PC-3 (cell line): ENCODE measurements around the gene RALY. TPM values are rescaled to one million over a fixed set of nuclear protein-coding genes. Genes with fewer than 3 reads are reported as not detected.

Experiments used
- ATAC-seq: fragments of 200-7000 bp; cut with Tn5 transposase; 2 replicates; pipeline ENCODE4 v1.9.1; 2020; ENCODE audit warnings: mild to moderate bottlenecking, moderate library complexity
- BruUV-seq: library from RNA; stranded (reverse); fragments of 400-500 nt; replicated peaks from 2 replicates; lab custom pipeline; 2021; lab: Mats Ljungman, UMichigan
- CTCF ChIA-PET: fragments of 300-600 bp; sonication (Branson Sonifier 250); formaldehyde crosslinking; loops from one replicate; lab custom pipeline; 2022; ENCODE audit warnings: antibody characterized with exemption; lab: Charles Lee
- POLR2A ChIA-PET: fragments of 300-600 bp; sonication (Branson Sonifier 250); formaldehyde crosslinking; loops from one replicate; lab custom pipeline; 2022; ENCODE audit warnings: antibody characterized with exemption; ENCODE audit not compliant: unreplicated experiment; lab: Charles Lee
- DNase-seq: peaks from one replicate; pipeline ENCODE4 v3.0.0-alpha.2; 2015
- H2AFZ ChIP-seq: fragments of 300-600 bp; sonication (generic); 2 replicates; pipeline ENCODE4 v1.6.0; 2016; ENCODE audit warnings: antibody characterized with exemption, low read length
- H3F3A ChIP-seq: fragments of 300-600 bp; sonication (generic); one replicate; pipeline ENCODE4 v1.6.0; 2017; ENCODE audit warnings: antibody characterized with exemption, low read length, control low read depth, mild to moderate bottlenecking; ENCODE audit not compliant: unreplicated experiment
- H3K27ac ChIP-seq: fragments of 300-600 bp; sonication (generic); 2 replicates; pipeline ENCODE4 v1.5.1; 2016; ENCODE audit warnings: mild to moderate bottlenecking, low read length
- H3K27me3 ChIP-seq: fragments of 300-600 bp; sonication (generic); 2 replicates; pipeline ENCODE4 v1.6.1; 2016; ENCODE audit warnings: low read length, mixed read lengths
- H3K36me3 ChIP-seq: fragments of 300-600 bp; sonication (generic); 2 replicates; pipeline ENCODE4 v1.6.1; 2016; ENCODE audit warnings: low read depth, mixed run types, low read length, mixed read lengths
- H3K4me1 ChIP-seq: fragments of 300-600 bp; sonication (generic); 2 replicates; pipeline ENCODE4 v1.5.1; 2016; ENCODE audit warnings: low read length; ENCODE audit not compliant: insufficient read depth
- H3K4me2 ChIP-seq: fragments of 300-600 bp; sonication (generic); 2 replicates; pipeline ENCODE4 v1.6.0; 2016; ENCODE audit warnings: low read length
- H3K4me3 ChIP-seq: fragments of 300-600 bp; sonication (generic); 2 replicates; pipeline ENCODE4 v1.5.1; 2016; ENCODE audit warnings: mild to moderate bottlenecking, low read length, mixed read lengths
- H3K79me2 ChIP-seq: fragments of 300-600 bp; sonication (generic); 2 replicates; pipeline ENCODE4 v1.6.1; 2017; ENCODE audit warnings: low read length, mixed read lengths
- H3K9ac ChIP-seq: fragments of 300-600 bp; sonication (generic); 2 replicates; pipeline ENCODE4 v1.6.0; 2016; ENCODE audit warnings: mild to moderate bottlenecking, low read length
- H3K9me2 ChIP-seq: fragments of 300-600 bp; sonication (generic); replicated peaks from 2 replicates; pipeline ENCODE4 v1.6.1; 2016; ENCODE audit warnings: mixed run types, low read length, mixed read lengths
- H3K9me3 ChIP-seq: fragments of 300-600 bp; sonication (generic); 2 replicates; pipeline ENCODE4 v1.6.1; 2016; ENCODE audit warnings: low read length, mixed read lengths
- H4K20me1 ChIP-seq: fragments of 300-600 bp; sonication (generic); 2 replicates; pipeline ENCODE4 v1.6.1; 2016; ENCODE audit warnings: low read length, mixed read lengths
- CTCF ChIP-seq: fragments of 300-600 bp; sonication (generic); conservative IDR thresholded peaks from 2 replicates; pipeline ENCODE4 v1.5.1; 2017; ENCODE audit warnings: antibody characterized with exemption, low read depth, mild to moderate bottlenecking, low read length
- EZH2 ChIP-seq: fragments of 300-600 bp; sonication (generic); IDR thresholded peaks from one replicate; pipeline ENCODE4 v1.6.1; 2017; ENCODE audit warnings: antibody characterized with exemption, mild to moderate bottlenecking, low read length; ENCODE audit not compliant: unreplicated experiment
- EZH2phosphoT487 ChIP-seq: fragments of 300-600 bp; sonication (generic); IDR thresholded peaks from 2 replicates; pipeline ENCODE4 v1.6.1; 2018; ENCODE audit warnings: mild to moderate bottlenecking, antibody characterized with exemption, low read length, borderline replicate concordance
- intact Hi-C: fragments of 100-400 bp; cut with micrococcal nuclease; formaldehyde crosslinking; loops from 2 replicates; pipeline ENCODE4 v1.9.0; 2023
- total RNA-seq: library from RNA; depleted of rRNA; stranded (reverse); fragments of >200 nt; gene quantifications from 2 replicates; pipeline ENCODE4 v1.2.3, GENCODE V29; 2014

RALY gene
- total RNA-seq, 1 experiment from 2014 or later: 160 TPM

- BruUV-seq: TSS peak; percentile 96
- H2AFZ ChIP-seq: peak overlapping the region; percentile 94
- DNase-seq: no peak
- peaks cover 26% of the 10 kb centered on the region; the same call in 1 of the 2 replicates for H3K4me1 ChIP-seq
- peak; percentile 5 for ATAC-seq
- H3K4me3 ChIP-seq: peak overlapping the region; percentile 97
- H3F3A ChIP-seq: no peaks in the 10 kb centered on the region
- H4K20me1 ChIP-seq: peaks cover 39% of the 10 kb centered on the region
- peak overlapping the region; percentile 96 for H3K4me2 ChIP-seq
- H3K9me3 ChIP-seq: no peaks in the 10 kb centered on the region
- peak overlapping the region; percentile 98 for H3K9ac ChIP-seq
- ChIA-PET CTCF (interaction anchor here (0.5 to 1.0 kb wide), 4 partner anchors 558 to 1262 kb away, joined by 3 to 8 read pairs (median 4); partner anchors contain the start of gene CBFA2T2), POLR2A (interaction anchor here (0.5 to 1.2 kb wide), 7 partner anchors 119 to 1637 kb away, joined by 3 to 6 read pairs (median 4); partner anchors contain the start of genes CDK5RAP1, ITCH, RALY and RBM39)
- peaks cover 44% of the 10 kb centered on the region for H3K79me2 ChIP-seq
- TF ChIP-seq EZH2phosphoT487 (no peak), EZH2 (no peak), CTCF (no peak)
- intact Hi-C loops: loop anchor here (1.0 to 5.0 kb wide), 2 partner anchors 118 to 380 kb away; partner anchors contain the start of gene ZNF341
- H3K27me3 ChIP-seq: no peaks in the 10 kb centered on the region
- peaks cover 15% of the 10 kb centered on the region; the same call in 1 of the 2 replicates for H3K36me3 ChIP-seq
- no peak overlapping the region for H3K27ac ChIP-seq
- H3K9me2 ChIP-seq: no peaks in the 10 kb centered on the region
Observed at GRCh38 chr20:34112600-34113101, 118.9 kb downstream of the RALY start.

DNA sequence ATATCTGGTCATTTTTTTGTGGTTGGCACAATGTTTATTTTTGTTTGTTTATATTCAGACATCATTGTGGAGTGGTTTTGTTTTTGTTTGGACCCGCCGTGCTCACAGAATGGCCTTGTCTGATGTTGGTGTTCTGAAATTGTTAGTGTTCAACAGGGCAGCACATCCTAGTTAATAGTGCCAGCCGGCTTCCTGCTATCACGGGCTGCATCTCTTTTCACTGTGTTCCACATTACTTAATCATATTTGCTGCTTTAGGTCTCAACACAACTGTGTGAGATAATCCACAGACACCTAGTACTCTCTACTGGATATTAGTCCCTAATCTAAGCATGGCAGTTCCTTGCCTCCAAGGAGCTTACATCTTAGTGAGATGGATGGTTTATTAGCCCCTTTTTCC is 121.1 kb downstream of the RALY start:
- H3K4me3 ChIP-seq: no peak overlapping the region
- H3K27ac ChIP-seq: no peak overlapping the region
- no TSS peak for BruUV-seq
- peaks cover 18% of the 10 kb centered on the region for H4K20me1 ChIP-seq
- no peaks in the 10 kb centered on the region for H3K36me3 ChIP-seq
- 0 out of 2 replicates have a peak, but pooled peaks cover 5% of the 10 kb centered on the region for H3K4me1 ChIP-seq
- DNase-seq (no peak), ATAC-seq (no peak)
- no peak for TF ChIP-seq EZH2phosphoT487
- no peak for TF ChIP-seq CTCF
- TF ChIP-seq EZH2: no peak
- H3K4me2 ChIP-seq: no peak overlapping the region
- POLR2A ChIA-PET: no interaction called here
- CTCF ChIA-PET: no interaction called here
- H2AFZ ChIP-seq: no peak overlapping the region
- H3K79me2 ChIP-seq: peaks cover 22% of the 10 kb centered on the region
- H3K9me3 ChIP-seq: no peaks in the 10 kb centered on the region
- no peaks in the 10 kb centered on the region for H3K9me2 ChIP-seq
- intact Hi-C loops: loop anchor here (5.0 kb wide), 1 partner anchor 383 kb away; the partner anchor contains the start of gene ZNF341
- H3F3A ChIP-seq: no peaks in the 10 kb centered on the region
- H3K27me3 ChIP-seq: no peaks in the 10 kb centered on the region
- no peak overlapping the region for H3K9ac ChIP-seq

DNA sequence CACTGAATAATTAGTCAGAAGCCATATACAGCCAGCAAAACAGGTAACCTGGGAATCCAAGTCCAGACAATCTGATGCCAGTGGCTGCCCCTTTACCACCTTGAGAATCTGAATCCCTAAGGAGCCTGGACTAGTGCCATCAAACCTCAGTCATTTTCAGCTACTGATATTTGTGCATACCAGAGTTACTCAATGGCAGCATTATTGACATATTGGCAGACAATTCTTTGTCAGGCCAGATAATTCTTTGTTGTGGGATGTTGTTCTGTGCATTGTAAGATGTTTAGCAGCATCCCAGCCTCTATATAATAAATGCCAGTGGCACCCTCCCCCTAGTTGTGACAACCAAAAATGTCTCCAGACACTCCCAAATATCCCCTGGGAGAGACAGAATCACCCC is 121.5 kb downstream of the RALY start:
- DNase-seq (no peak), ATAC-seq (no peak)
- intact Hi-C loops: no loop called here
- Histone ChIP-seq H3K27me3 (no peaks in the 10 kb centered on the region), H3K9me2 (no peaks in the 10 kb centered on the region), H3K4me2 (no peak overlapping the region), H3K4me1 (0 out of 2 replicates have a peak, but pooled peaks cover under 1% of the 10 kb centered on the region), H4K20me1 (peaks cover 14% of the 10 kb centered on the region), H2AFZ (no peak overlapping the region), H3K36me3 (no peaks in the 10 kb centered on the region), H3K9me3 (no peaks in the 10 kb centered on the region), H3K79me2 (peaks cover 18% of the 10 kb centered on the region), H3F3A (no peaks in the 10 kb centered on the region), H3K9ac (no peak overlapping the region), H3K4me3 (no peak overlapping the region), H3K27ac (no peak overlapping the region)
- ChIA-PET CTCF (no interaction called here), POLR2A (no interaction called here)
- no TSS peak for BruUV-seq
- TF ChIP-seq CTCF (no peak), EZH2 (no peak), EZH2phosphoT487 (no peak)
